GM12865 (cell line): ENCODE results near the gene RHBDD1.
A peak's percentile ranks its signal among the peaks of the same experiment; 100 is the strongest.
"Not testable (repeated sequence)": the region's sequence is repeated elsewhere in the genome, so short reads cannot be mapped to it uniquely, and the experiment has no call there.

Experiments used
- DNase-seq: peaks from one replicate; pipeline ENCODE4 v3.0.0; 2010; ENCODE audit warnings: low read depth
- H3K4me3 ChIP-seq: 2 replicates; pipeline ENCODE4 v1.5.1; 2011; ENCODE audit warnings: mild to moderate bottlenecking, low read depth, low read length, control low read depth
- CTCF ChIP-seq: IDR thresholded peaks from 2 replicates; pipeline ENCODE4 v1.5.1; 2011; ENCODE audit warnings: low read length, control low read depth, low read depth, inconsistent platforms; ENCODE audit not compliant: insufficient read depth; ENCODE audit errors: missing control alignments

The RHBDD1 gene

DNA sequence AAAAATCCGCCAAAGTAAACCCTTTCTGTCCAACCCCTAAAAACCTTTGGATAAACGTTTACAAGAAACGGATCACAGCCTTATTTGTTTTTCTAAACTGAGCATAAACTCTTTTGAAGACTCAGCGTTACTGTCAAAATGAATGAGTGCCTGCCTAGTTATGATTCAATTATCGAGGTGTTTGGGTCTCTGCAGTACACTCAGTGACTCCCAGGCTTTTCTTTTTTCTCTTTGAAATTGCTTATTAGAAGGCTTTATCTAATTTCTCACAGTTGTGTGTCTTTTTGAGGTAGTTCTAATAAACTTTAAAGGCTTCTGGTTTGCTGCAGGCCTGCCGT, 663 bp downstream of the RHBDD1 start:
- peak overlapping the region; percentile 99 for H3K4me3 ChIP-seq
- no peak for TF ChIP-seq CTCF
- DNase-seq: no peak

DNA sequence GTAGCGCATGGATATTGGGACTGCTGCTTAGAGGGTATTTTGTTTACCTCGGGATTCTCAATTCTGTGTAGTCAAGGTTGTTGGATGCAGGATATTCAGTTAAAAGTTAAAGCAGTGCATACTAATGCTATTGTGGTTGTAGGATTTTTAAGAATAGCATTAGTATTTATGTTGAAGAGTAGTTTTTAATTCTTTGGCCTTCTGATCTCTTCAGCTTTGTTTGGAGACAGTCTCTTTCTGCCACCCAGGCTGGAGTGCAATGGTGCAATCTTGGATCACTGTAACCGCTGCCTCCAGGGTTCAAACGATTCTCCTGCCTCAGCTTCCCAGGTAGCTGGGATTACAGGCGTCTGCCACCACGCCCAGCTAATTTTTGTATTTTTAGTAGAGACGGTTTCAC, 1.5 kb downstream of the RHBDD1 start:
- no peak for TF ChIP-seq CTCF
- DNase-seq: no peak
- H3K4me3 ChIP-seq: peak overlapping the region; percentile 99

DNA sequence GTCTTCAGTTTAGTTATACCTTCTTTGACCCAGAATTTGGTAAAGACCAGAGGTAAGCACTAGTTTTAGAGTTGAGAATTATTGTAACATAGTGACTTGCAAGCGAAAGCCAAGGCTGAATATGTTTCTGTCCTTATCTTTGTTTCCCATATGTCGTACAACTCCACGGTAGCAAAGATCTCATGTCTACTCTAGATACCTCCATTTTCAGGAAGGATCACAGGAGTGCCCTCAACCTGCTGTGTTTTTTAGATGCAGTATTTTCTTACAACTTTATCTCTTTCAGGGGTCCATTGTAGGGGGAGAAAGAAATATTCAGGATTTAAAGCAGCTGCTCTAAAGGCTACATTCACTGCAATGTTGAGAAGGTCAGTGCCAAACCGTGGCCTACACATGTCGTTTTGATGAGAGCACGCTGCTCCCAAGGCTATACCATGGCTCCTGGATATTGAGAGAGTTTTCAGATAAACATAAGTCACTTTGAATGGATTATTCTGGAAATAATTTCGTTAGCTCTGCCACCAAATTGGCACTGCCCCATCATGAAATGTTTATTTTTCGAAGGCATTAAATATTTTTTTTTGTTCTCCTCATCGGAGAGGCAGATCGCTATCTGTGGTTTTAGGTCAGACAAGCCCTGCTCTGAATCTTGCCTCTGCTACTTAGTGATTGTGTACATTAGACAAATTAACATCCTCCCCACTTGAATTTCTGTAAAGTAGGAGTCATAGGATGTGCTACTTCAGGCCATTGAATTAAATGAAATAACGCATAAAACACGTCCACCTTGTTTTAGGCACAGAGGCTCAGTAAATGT, 2.1 kb downstream of the RHBDD1 start:
- H3K4me3 ChIP-seq: peak overlapping the region; percentile 99
- no peak for TF ChIP-seq CTCF

GRCh38 chr2:226838722-226839121, 2.9 kb downstream of the RHBDD1 start:
- no peak for TF ChIP-seq CTCF
- peak overlapping the region; percentile 29 for H3K4me3 ChIP-seq
- DNase-seq: peak; percentile 46

More for the DNA sequence above, 2.1 kb downstream of the RHBDD1 start:
- no peak for DNase-seq

- TF ChIP-seq CTCF: no peak
- H3K4me3 ChIP-seq: peak overlapping the region; percentile 29
- no peak for DNase-seq
Measured at GRCh38 chr2:226839161-226839560, 3.3 kb downstream of the RHBDD1 start.

DNA sequence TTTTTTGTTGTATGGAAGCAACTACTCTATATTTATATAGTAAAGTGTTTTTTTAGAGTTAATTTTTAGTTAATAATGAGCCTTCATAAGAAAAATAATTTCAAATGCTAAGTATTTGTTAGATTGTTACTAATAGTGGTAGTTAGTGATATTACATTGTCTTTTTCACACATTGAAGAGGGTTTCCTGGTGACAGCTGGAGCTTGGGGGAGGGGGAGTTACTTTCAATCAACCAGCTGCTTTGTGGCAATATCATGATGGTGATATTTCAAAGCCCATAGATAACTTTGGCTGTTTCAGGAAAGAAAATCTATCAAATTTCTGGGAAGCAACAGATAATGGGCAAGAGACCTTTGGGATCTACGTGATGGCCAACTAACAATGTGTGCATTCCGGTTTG, 4.1 kb downstream of the RHBDD1 start:
- peak overlapping the region; percentile 29 for H3K4me3 ChIP-seq
- TF ChIP-seq CTCF: no peak
- peak; percentile 40 for DNase-seq

GRCh38 chr2:226843001-226843400, 7.1 kb downstream of the RHBDD1 start:
- DNase-seq, H3K4me3 ChIP-seq: not testable (repeated sequence)
